Fibroblast of the conjunctiva (primary cell): ENCODE measurements around the gene ISL2.
A peak's percentile ranks its signal among the peaks of the same experiment; 100 is the strongest.

Experiments used
- DNase-seq: peaks from one replicate; pipeline ENCODE4 v3.0.0-alpha.2; 2010; ENCODE audit warnings: low read depth

ISL2 gene

DNA sequence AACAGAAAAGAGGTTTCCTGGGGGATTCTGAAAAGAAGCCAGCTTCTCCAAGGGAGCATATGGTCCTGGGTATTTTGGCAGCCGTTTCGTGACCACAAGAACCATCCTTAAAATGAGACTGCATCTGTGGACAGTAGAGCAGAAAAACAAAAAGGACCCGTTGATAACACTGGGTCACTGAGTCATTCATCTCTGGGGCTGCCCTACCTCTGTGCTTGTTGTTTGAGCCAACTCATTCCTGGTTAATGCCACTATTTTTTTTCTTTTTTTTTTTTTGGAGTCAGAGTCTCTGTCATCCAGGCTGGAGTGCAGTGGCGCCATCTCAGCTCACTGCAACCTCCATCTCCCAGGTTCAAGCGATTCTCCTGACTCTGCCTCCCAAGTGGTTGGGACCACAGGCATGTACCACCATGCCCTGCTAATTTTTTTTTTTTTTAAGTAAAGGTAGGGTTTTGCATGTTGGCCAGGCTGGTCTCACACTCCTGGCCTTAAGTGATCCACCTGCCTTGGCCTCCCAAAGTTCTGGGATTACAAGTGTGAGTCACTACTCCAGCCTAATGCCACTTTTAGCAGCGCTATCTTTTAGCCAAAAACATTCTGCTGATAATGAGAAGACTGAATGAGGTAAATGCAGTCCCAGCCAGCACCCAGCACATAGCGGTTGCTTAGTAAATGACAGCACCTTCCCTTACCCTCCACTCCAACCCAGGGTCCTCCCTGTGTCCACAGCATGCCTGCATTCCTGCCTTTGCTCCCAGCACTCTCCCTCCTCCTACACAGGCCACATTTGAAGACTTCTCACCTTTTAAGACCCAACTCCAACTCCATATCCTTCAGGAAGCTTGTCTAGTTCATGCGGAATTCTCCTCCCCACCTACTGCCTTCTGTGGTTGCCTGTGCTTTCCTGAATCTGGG, 9.1 kb upstream of the ISL2 start:
- DNase-seq, result no peak

GRCh38 chr15:76328106-76328696, 8.4 kb upstream of the ISL2 start:
- no peak for DNase-seq

DNA sequence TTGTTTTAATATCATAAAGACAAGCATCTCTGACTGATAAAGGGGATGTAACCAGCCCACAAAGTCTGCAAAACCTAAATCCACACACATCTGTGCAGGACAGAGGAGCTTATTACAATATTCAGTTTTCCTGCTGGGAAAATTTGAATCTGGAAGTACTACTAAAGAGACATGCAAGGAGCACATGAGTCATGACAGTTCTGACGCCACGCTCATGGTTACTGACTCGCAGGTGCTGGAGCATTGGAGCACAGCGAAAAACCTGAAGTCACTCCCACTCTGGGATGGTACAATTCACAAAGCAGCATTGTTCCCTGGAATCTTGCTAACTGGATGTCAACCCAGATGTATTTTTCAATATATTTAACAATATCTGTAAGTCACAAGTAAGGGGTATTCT, 7.6 kb upstream of the ISL2 start:
- DNase-seq, result no peak

GRCh38 chr15:76330080-76330680, 6.4 kb upstream of the ISL2 start:
- DNase-seq, result peak; percentile 42

DNA sequence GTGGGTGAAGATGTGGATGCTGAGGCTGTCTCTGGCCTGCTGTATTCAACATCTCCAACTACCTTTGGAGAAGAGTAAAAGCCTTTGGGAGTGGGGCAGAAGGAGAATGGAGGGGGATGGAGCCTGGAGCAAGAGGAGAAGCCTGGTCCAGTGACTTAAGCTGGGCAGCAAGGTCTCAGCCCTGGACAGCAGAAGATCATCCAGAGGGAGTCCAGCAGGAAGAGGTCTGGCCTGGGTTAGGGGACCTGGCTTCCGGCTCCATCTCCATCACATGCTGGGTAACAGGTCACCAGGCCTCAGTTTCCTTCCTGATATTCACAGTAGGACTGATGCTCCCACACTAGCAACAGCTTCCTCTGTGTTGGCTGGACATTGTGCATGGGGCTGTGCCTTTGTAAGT, 3.8 kb upstream of the ISL2 start:
- DNase-seq, result no peak

- DNase-seq, result no peak
Observed at GRCh38 chr15:76333309-76333708, 3.3 kb upstream of the ISL2 start.

DNA sequence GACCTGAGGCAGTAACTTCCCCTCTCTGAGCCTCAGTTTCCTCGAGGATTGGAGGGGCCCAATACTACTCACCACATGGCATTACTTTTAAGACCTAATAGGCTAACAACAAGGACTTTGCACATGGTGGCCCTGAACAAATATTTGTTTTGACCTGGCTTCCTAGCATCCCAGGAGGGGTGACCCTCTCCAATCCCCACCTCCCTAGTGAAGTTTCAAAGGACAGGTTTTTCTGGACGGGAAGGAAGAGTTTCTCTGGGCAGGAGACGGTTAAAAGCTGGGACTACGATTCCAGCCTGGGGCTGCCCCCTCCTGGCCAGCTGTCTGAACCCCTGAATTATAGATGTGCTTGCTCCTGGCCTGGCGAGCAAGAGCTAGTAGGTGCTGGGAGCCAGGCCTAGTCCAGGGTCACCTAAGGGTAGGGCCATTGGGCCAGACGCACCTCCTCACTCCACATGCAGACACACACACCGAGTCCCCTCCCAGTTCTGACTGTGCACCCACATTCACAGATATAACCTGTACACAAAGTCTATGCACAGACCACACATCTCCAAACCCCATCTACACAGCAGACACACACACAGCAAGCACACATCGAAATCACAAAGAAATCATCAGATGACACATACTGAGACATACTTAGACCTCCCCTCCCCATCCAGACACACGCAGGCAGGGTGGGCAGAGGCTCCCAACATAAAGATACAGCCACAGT, 2.7 kb upstream of the ISL2 start:
- DNase-seq, result no peak

- no peak for DNase-seq
Observed at GRCh38 chr15:76334438-76335306, 1.9 kb upstream of the ISL2 start.

DNA sequence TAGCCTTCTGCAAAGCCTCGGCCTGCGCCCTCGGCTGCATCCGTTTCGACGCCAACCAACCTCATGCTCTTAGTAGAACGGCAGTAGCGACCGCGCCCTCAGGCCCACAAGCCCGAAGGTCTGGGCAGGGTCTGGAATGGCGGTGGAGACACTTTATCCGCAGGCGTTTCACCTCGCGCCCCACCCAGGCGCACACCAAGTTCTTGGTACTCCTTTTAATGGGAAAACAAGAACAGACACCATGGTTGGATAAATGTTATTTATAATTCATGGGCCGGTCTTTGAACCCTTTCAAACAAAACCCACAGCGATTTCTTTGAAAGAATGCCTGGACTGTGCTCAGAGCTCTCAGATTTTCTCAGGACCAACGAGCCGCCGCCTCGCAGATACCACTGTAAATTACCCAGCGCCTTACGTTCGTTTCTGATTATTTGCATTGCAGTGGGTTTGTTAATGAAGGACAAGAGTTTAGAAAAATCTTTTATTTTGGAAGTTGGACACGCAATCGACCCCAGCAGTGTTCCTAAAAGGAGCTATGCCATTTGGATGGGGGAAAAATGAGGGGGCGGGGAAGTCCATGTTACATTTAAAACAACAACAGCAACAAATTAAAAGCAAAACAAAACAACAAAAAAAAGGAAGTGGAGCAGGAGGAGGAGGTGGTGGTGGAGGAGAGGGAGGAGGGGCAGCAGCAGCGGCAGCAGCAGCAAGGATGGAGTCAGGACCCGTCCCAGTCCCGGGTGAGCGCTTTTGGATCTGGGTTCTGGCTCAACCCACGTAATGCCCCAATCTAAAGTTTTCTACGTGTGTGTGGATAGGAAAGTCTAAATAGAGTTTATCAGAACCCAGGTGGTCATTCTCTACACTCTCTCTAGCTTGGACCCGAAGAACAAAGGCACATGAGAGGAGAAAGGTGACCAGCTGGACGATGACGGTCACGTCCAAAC, 993 bp upstream of the ISL2 start:
- DNase-seq, result no peak

GRCh38 chr15:76337059-76337695, 604 bp downstream of the ISL2 start:
- no peak for DNase-seq

DNA sequence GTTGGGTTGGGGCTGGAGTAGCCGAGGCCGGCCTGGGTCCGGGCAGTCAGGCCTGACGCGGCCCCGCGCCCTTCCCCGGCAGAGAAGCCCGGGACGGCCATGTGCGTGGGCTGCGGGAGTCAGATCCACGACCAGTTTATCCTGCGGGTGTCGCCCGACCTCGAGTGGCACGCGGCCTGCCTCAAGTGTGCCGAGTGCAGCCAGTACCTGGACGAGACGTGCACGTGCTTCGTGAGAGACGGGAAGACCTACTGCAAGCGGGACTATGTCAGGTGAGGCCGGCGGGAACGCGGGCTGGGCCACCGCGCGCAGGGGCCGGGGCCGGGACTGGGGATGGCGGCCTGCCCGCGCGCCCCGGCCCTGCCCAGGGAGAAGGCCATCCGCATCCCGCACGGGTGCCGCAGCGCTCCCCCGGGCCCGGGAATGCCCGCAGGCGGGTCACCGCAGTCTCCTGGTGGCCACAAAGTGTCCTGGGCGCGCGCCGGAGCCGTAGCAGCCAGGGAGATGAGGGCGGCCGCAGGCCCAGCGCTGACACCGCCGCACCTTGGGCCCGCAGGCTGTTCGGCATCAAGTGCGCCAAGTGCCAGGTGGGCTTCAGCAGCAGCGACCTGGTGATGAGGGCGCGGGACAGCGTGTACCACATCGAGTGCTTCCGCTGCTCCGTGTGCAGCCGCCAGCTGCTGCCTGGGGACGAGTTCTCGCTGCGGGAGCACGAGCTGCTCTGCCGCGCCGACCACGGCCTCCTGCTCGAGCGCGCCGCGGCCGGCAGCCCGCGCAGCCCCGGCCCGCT, 1.3 kb downstream of the ISL2 start:
- DNase-seq, result no peak

GRCh38 chr15:76338486-76339304, 2.1 kb downstream of the ISL2 start:
- no peak for DNase-seq

GRCh38 chr15:76339305-76340197, 3.0 kb downstream of the ISL2 start:
- DNase-seq, result no peak

DNA sequence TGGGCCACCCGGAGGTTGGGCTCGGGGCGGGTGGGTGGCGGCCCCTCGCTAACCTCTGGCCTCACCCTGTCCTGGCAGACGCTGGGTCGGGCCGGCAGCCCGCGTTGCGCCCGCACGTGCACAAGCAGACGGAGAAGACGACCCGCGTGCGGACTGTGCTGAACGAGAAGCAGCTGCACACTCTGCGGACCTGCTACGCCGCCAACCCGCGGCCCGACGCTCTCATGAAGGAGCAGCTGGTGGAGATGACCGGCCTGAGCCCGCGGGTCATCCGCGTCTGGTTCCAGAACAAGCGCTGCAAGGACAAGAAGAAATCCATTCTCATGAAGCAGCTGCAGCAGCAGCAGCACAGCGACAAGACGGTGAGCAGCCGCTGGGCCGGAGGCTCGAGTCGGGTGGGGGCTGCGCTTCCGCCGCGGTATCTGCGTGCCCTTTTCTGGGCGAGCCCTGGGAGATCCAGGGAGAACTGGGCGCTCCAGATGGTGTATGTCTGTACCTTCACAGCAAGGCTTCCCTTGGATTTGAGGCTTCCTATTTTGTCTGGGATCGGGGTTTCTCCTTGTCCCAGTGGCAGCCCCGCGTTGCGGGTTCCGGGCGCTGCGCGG, 3.7 kb downstream of the ISL2 start:
- DNase-seq, result no peak

DNA sequence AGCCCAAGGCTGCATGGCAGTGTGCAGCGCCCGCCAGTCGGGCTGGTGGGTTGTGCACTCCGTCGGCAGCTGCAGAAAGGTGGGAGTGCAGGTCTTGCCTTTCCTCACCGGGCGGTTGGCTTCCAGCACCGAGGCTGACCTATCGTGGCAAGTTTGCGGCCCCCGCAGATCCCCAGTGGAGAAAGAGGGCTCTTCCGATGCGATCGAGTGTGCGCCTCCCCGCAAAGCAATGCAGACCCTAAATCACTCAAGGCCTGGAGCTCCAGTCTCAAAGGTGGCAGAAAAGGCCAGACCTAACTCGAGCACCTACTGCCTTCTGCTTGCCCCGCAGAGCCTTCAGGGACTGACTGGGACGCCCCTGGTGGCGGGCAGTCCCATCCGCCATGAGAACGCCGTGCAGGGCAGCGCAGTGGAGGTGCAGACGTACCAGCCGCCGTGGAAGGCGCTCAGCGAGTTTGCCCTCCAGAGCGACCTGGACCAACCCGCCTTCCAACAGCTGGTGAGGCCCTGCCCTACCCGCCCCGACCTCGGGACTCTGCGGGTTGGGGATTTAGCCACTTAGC, 4.3 kb downstream of the ISL2 start:
- no peak for DNase-seq

- no peak for DNase-seq
Observed at GRCh38 chr15:76341366-76342057, 4.9 kb downstream of the ISL2 start.
